HEK293 (cell line): Measurements from ENCODE around the gene SRRM5.

Experiments
- CTCF ChIA-PET: fragments of 350-600 bp; formaldehyde crosslinking; extraction: SDS; loops from one replicate; lab custom pipeline; 2021; ENCODE audit warnings: antibody characterized with exemption; lab: Yijun Ruan, JAX
- POLR2A ChIA-PET: fragments of 300-600 bp; formaldehyde crosslinking; extraction: SDS; loops from one replicate; lab custom pipeline; 2020; ENCODE audit warnings: antibody characterized with exemption, inconsistent platforms; lab: Yijun Ruan, JAX
- H3K27ac ChIP-seq: fragments of 200-500 bp; sonication (Bioruptor generic); 2 replicates; pipeline ENCODE4 v1.5.1; 2014; ENCODE audit warnings: low read depth, low read length, control low read depth, inconsistent platforms; ENCODE audit errors: extremely low read depth
- H3K36me3 ChIP-seq, 2 experiments: fragments of 200-500 bp in 1 of 2; sonication (Bioruptor generic) in 1 of 2; 1 replicate in 1 of 2; 2 replicates in 1 of 2; pipeline ENCODE4 v1.5.1; 2014 to 2017; ENCODE audit warnings: inconsistent platforms in 2 of 2, low read length in 2 of 2; ENCODE audit not compliant: control insufficient read depth in 2 of 2, insufficient read depth in 1 of 2
- H3K4me1 ChIP-seq: fragments of 200-500 bp; sonication (Bioruptor generic); 2 replicates; pipeline ENCODE4 v1.5.1; 2014; ENCODE audit warnings: mild to moderate bottlenecking, low read length, inconsistent platforms; ENCODE audit not compliant: control insufficient read depth, insufficient read depth
- H3K4me3 ChIP-seq: 2 replicates; pipeline ENCODE4 v1.5.1; 2011; ENCODE audit warnings: low read depth, mild to moderate bottlenecking, control low read depth, low read length, moderate library complexity
- H3K9me3 ChIP-seq: fragments of 200-500 bp; sonication (Bioruptor generic); 2 replicates; pipeline ENCODE4 v1.5.1; 2014; ENCODE audit warnings: low read depth, low read length, inconsistent platforms; ENCODE audit not compliant: control insufficient read depth, insufficient read depth
- KLF1 ChIP-seq: fragments of 450-650 bp; formaldehyde crosslinking; IDR thresholded peaks from 2 replicates; pipeline ENCODE4 v1.5.1; 2016; ENCODE audit warnings: missing biosample characterization, missing genetic modification characterization
- KLF9 ChIP-seq: fragments of 450-650 bp; formaldehyde crosslinking; IDR thresholded peaks from 2 replicates; pipeline ENCODE4 v1.5.1; 2016; ENCODE audit warnings: missing biosample characterization, missing genetic modification characterization, low read depth
- SP2 ChIP-seq: fragments of 450-650 bp; formaldehyde crosslinking; IDR thresholded peaks from 2 replicates; pipeline ENCODE4 v1.5.1; 2016; ENCODE audit warnings: missing biosample characterization, missing genetic modification characterization
- SP3 ChIP-seq: fragments of 450-650 bp; formaldehyde crosslinking; IDR thresholded peaks from 2 replicates; pipeline ENCODE4 v1.5.1; 2016; ENCODE audit warnings: missing biosample characterization, missing genetic modification characterization
- ZFHX2 ChIP-seq: fragments of 450-650 bp; formaldehyde crosslinking; conservative IDR thresholded peaks from 2 replicates; pipeline ENCODE4 v1.5.1; 2016; ENCODE audit warnings: missing biosample characterization, missing genetic modification characterization
- ZNF121 ChIP-seq: fragments of 450-650 bp; formaldehyde crosslinking; IDR thresholded peaks from 2 replicates; pipeline ENCODE4 v1.5.1; 2016; ENCODE audit warnings: missing biosample characterization, missing genetic modification characterization
- ZNF514 ChIP-seq: fragments of 450-650 bp; formaldehyde crosslinking; IDR thresholded peaks from 2 replicates; pipeline ENCODE4 v1.5.1; 2016; ENCODE audit warnings: missing biosample characterization, missing genetic modification characterization
- ZNF585B ChIP-seq: fragments of 450-650 bp; formaldehyde crosslinking; IDR thresholded peaks from 2 replicates; pipeline ENCODE4 v1.5.1; 2016; ENCODE audit warnings: missing biosample characterization, missing genetic modification characterization
- ZNF596 ChIP-seq: fragments of 450-650 bp; IDR thresholded peaks from 2 replicates; pipeline ENCODE4 v1.5.0; 2018; ENCODE audit warnings: missing biosample characterization, mild to moderate bottlenecking, missing genetic modification characterization, moderate library complexity
- ZNF600 ChIP-seq: fragments of 450-650 bp; formaldehyde crosslinking; IDR thresholded peaks from 2 replicates; pipeline ENCODE4 v1.5.1; 2016; ENCODE audit warnings: missing biosample characterization, missing genetic modification characterization
- ZNF792 ChIP-seq: fragments of 450-650 bp; formaldehyde crosslinking; IDR thresholded peaks from 2 replicates; pipeline ENCODE4 v1.5.1; 2016; ENCODE audit warnings: missing biosample characterization, missing genetic modification characterization
- TF ChIP-seq, protein P1 (sequence below): fragments of 450-650 bp; formaldehyde crosslinking; IDR thresholded peaks from 2 replicates; pipeline ENCODE4 v1.5.1; 2016; ENCODE audit warnings: missing biosample characterization, missing genetic modification characterization
- TF ChIP-seq, protein P2 (sequence below): fragments of 450-650 bp; IDR thresholded peaks from 2 replicates; pipeline ENCODE4 v1.5.1; 2018; ENCODE audit warnings: missing biosample characterization, missing genetic modification characterization
- TF ChIP-seq, protein P3 (sequence below): fragments of 450-650 bp; formaldehyde crosslinking; IDR thresholded peaks from 2 replicates; pipeline ENCODE4 v1.5.1; 2016; ENCODE audit warnings: missing biosample characterization, missing genetic modification characterization
- TF ChIP-seq, protein P4 (sequence below): fragments of 450-650 bp; formaldehyde crosslinking; IDR thresholded peaks from 2 replicates; pipeline ENCODE4 v1.5.1; 2016; ENCODE audit warnings: missing biosample characterization, missing genetic modification characterization

SRRM5 gene

DNA sequence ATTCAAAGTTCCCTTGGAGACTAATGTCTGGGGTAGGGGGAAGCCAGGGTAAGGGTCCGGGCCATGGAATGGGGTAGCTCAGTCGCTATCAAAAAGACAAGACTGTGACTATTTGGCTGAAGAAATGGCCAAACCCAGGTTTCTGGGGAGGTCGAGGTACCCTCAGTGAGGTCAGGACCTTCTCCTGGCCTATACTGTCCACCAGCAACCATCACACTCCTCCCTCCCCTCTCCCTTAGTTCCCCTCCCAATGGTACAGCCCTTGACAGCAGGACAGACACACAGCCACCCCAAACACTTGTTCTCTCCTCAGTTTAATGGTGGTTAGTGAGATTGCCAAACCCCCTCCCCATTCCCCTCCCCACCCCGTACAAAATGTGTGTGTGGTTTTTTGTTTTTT is 10.2 kb downstream of the SRRM5 start:
- 0 out of 2 replicates have a peak overlapping the region, but pooled peaks have one; percentile 19 for H3K27ac ChIP-seq
- peaks cover 15% of the 10 kb centered on the region for H3K4me1 ChIP-seq
- no peak overlapping the region for H3K4me3 ChIP-seq
- TF ChIP-seq ZNF585B, result no peak
- TF ChIP-seq, protein P1, sequence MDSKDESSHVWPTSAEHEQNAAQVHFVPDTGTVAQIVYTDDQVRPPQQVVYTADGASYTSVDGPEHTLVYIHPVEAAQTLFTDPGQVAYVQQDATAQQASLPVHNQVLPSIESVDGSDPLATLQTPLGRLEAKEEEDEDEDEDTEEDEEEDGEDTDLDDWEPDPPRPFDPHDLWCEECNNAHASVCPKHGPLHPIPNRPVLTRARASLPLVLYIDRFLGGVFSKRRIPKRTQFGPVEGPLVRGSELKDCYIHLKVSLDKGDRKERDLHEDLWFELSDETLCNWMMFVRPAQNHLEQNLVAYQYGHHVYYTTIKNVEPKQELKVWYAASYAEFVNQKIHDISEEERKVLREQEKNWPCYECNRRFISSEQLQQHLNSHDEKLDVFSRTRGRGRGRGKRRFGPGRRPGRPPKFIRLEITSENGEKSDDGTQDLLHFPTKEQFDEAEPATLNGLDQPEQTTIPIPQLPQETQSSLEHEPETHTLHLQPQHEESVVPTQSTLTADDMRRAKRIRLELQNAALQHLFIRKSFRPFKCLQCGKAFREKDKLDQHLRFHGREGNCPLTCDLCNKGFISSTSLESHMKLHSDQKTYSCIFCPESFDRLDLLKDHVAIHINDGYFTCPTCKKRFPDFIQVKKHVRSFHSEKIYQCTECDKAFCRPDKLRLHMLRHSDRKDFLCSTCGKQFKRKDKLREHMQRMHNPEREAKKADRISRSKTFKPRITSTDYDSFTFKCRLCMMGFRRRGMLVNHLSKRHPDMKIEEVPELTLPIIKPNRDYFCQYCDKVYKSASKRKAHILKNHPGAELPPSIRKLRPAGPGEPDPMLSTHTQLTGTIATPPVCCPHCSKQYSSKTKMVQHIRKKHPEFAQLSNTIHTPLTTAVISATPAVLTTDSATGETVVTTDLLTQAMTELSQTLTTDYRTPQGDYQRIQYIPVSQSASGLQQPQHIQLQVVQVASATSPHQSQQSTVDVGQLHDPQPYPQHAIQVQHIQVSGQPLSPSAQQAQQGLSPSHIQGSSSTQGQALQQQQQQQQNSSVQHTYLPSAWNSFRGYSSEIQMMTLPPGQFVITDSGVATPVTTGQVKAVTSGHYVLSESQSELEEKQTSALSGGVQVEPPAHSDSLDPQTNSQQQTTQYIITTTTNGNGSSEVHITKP (tag by site-specific recombination), result peak; percentile 91
- TF ChIP-seq, protein P2, sequence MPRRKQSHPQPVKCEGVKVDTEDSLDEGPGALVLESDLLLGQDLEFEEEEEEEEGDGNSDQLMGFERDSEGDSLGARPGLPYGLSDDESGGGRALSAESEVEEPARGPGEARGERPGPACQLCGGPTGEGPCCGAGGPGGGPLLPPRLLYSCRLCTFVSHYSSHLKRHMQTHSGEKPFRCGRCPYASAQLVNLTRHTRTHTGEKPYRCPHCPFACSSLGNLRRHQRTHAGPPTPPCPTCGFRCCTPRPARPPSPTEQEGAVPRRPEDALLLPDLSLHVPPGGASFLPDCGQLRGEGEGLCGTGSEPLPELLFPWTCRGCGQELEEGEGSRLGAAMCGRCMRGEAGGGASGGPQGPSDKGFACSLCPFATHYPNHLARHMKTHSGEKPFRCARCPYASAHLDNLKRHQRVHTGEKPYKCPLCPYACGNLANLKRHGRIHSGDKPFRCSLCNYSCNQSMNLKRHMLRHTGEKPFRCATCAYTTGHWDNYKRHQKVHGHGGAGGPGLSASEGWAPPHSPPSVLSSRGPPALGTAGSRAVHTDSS, result peak; percentile 25; the same call in 1 of the 2 replicates
- TF ChIP-seq, all 188 proteins: peak for 2
- ChIA-PET CTCF (interaction anchor here (1.0 to 1.9 kb wide), 2 partner anchors 27 to 52 kb away, joined by 3 to 8 read pairs; no protein-coding TSS in a partner anchor), POLR2A (interaction anchor here (0.6 to 4.5 kb wide), 3 partner anchors 46 to 590 kb away, joined by 4 to 21 read pairs (median 7); partner anchors contain the start of gene ZNF227)
- Histone ChIP-seq H3K36me3 (peaks cover 5 to 24% of the 10 kb centered on the region in 2 experiments), H3K9me3 (no peaks in the 10 kb centered on the region)

DNA sequence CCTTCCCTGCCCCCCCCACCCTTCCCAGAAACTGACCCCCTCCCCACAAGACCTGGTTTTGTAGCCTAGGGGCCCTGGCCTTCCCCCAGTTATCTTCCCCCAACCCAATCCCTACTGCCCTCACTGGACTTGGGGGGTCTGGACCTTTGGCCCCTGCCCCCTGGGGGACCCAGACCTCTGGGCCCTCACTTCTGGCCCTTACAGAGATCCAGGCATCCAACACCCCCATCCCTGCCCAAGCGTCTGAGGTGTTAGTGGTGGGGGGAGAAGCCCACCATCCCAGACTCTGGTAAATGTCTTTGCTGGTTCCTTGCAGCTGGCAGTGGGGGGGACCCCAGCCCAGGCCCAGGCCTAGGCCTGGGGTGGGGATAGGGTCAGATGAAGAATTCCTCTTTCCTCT is 11.1 kb downstream of the SRRM5 start:
- no peak for TF ChIP-seq ZNF792 (tag by site-specific recombination)
- TF ChIP-seq, protein P3, sequence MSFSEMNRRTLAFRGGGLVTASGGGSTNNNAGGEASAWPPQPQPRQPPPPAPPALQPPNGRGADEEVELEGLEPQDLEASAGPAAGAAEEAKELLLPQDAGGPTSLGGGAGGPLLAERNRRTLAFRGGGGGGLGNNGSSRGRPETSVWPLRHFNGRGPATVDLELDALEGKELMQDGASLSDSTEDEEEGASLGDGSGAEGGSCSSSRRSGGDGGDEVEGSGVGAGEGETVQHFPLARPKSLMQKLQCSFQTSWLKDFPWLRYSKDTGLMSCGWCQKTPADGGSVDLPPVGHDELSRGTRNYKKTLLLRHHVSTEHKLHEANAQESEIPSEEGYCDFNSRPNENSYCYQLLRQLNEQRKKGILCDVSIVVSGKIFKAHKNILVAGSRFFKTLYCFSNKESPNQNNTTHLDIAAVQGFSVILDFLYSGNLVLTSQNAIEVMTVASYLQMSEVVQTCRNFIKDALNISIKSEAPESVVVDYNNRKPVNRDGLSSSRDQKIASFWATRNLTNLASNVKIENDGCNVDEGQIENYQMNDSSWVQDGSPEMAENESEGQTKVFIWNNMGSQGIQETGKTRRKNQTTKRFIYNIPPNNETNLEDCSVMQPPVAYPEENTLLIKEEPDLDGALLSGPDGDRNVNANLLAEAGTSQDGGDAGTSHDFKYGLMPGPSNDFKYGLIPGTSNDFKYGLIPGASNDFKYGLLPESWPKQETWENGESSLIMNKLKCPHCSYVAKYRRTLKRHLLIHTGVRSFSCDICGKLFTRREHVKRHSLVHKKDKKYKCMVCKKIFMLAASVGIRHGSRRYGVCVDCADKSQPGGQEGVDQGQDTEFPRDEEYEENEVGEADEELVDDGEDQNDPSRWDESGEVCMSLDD, result peak; percentile 25; the same call in 1 of the 2 replicates
- POLR2A ChIA-PET, result interaction anchor here (0.6 to 4.5 kb wide), 2 partner anchors 26 to 45 kb away, joined by 4 to 21 read pairs; no protein-coding TSS in a partner anchor
- Histone ChIP-seq H3K4me3 (no peak overlapping the region), H3K27ac (no peak overlapping the region), H3K9me3 (no peaks in the 10 kb centered on the region), H3K36me3 (peaks cover 5 to 24% of the 10 kb centered on the region in 2 experiments), H3K4me1 (peaks cover 15% of the 10 kb centered on the region)
- CTCF ChIA-PET, result no interaction called here

DNA sequence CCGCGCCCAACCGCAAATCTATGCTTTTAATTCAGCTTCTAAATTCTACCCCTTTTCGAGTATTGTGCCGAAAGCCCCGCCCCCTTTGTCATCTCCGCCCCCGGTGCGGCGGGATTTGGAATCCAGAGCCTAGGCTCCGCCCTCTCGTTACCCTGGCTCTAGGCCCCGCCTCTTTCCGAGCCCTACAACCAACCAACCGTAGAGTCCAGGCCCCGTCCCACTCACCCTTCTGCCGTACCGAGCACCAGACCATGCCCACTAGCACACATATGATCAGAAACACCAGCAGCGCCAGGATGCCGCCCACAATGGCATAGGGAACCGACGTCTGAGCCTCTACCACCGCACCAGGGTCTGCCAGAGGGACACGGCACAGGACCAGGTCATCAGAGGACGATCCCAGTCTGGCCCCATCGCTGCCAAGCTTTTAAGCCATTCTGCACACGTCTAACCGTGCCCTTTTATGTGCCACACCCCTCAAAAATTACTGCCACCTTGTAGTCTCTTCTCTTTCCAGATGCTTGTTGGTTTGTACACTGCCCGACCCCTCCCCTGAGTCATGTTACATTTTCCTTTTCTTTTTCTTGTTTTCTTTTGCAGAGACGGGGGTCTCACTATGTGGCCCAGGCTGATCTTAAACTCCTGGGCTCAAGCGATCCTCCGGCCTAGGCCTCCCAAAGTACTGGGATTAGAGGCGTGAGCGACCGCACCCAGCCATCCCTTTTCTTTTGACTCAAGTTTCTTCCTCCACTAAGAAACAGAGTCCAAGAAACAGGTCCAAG is 12.2 kb downstream of the SRRM5 start:
- Histone ChIP-seq H3K4me3 (no peak overlapping the region), H3K4me1 (peaks cover 8% of the 10 kb centered on the region), H3K36me3 (peaks cover 5 to 20% of the 10 kb centered on the region in 2 experiments), H3K9me3 (no peaks in the 10 kb centered on the region), H3K27ac (peak overlapping the region; percentile 7; the same call in 1 of the 2 replicates)
- TF ChIP-seq KLF1 (tag by site-specific recombination) (peak; percentile 7; the same call in 1 of the 2 replicates), ZNF600 (tag by site-specific recombination) (peak; percentile 66), ZNF121 (peak; percentile 81), SP2 (tag by site-specific recombination) (peak; percentile 78), SP3 (tag by site-specific recombination) (peak; percentile 56), ZFHX2 (tag by site-specific recombination) (peak; percentile 23; the same call in 1 of the 2 replicates), ZNF596 (tag by site-specific recombination) (no peak), KLF9 (tag by site-specific recombination) (peak; percentile 52; the same call in 1 of the 2 replicates), ZNF514 (tag by site-specific recombination) (no peak)
- TF ChIP-seq, protein P4, sequence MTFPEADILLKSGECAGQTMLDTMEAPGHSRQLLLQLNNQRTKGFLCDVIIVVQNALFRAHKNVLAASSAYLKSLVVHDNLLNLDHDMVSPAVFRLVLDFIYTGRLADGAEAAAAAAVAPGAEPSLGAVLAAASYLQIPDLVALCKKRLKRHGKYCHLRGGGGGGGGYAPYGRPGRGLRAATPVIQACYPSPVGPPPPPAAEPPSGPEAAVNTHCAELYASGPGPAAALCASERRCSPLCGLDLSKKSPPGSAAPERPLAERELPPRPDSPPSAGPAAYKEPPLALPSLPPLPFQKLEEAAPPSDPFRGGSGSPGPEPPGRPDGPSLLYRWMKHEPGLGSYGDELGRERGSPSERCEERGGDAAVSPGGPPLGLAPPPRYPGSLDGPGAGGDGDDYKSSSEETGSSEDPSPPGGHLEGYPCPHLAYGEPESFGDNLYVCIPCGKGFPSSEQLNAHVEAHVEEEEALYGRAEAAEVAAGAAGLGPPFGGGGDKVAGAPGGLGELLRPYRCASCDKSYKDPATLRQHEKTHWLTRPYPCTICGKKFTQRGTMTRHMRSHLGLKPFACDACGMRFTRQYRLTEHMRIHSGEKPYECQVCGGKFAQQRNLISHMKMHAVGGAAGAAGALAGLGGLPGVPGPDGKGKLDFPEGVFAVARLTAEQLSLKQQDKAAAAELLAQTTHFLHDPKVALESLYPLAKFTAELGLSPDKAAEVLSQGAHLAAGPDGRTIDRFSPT (tag by site-specific recombination), result peak; percentile 71; the same call in 1 of the 2 replicates
- ChIA-PET CTCF (interaction anchor here (1.0 kb wide), 1 partner anchor 28 kb away, joined by 3 read pairs; no protein-coding TSS in a partner anchor), POLR2A (interaction anchor here (2.2 to 4.5 kb wide), 2 partner anchors 44 kb away, joined by 8 to 21 read pairs; no protein-coding TSS in a partner anchor)
